ENCODE measurements around the gene PTPRM.

The PTPRM gene

GRCh38 chr18:7979714-7980113, 412.6 kb downstream of the PTPRM start:
- DNase-seq (ENCODE audit: low read depth) = no peak
- TF ChIP-seq MYC (IDR thresholded peaks at IDR 0.05; ENCODE audit: low read depth, low read length) (no peak), POLR2A (IDR thresholded peaks at IDR 0.05; ENCODE audit: extremely low read depth, insufficient read length) (no peak), CTCF (IDR thresholded peaks at IDR 0.05; ENCODE audit: low read depth, low read length) (no peak), MAX (IDR thresholded peaks at IDR 0.05; ENCODE audit: low read depth, low read length) (no peak)
- no peak overlapping the region for H3K4me3 ChIP-seq (ENCODE audit: low read depth, low read length)

GRCh38 chr18:7980136-7980535, 413.0 kb downstream of the PTPRM start:
- no peak overlapping the region for H3K4me3 ChIP-seq (ENCODE audit: low read depth, low read length)
- TF ChIP-seq MAX (IDR thresholded peaks at IDR 0.05; ENCODE audit: low read depth, low read length) (no peak), CTCF (IDR thresholded peaks at IDR 0.05; ENCODE audit: low read depth, low read length) (peak; percentile 34)
- peak; percentile 38 for DNase-seq (ENCODE audit: low read depth)

GRCh38 chr18:7980656-7981055, 413.5 kb downstream of the PTPRM start:
- TF ChIP-seq MAX (IDR thresholded peaks at IDR 0.05; ENCODE audit: low read depth, low read length) (no peak), CTCF (IDR thresholded peaks at IDR 0.05; ENCODE audit: low read depth, low read length) (no peak), MYC (IDR thresholded peaks at IDR 0.05; ENCODE audit: low read depth, low read length) (no peak), POLR2A (IDR thresholded peaks at IDR 0.05; ENCODE audit: extremely low read depth, insufficient read length) (no peak)
- no peak for DNase-seq (ENCODE audit: low read depth)
- H3K4me3 ChIP-seq (ENCODE audit: low read depth, low read length) = no peak overlapping the region

GRCh38 chr18:7982216-7982615, 415.1 kb downstream of the PTPRM start:
- H3K4me3 ChIP-seq (ENCODE audit: low read depth, low read length) = no peak overlapping the region
- TF ChIP-seq CTCF (IDR thresholded peaks at IDR 0.05; ENCODE audit: low read depth, low read length) (no peak), MAX (IDR thresholded peaks at IDR 0.05; ENCODE audit: low read depth, low read length) (no peak), POLR2A (IDR thresholded peaks at IDR 0.05; ENCODE audit: extremely low read depth, insufficient read length) (no peak), MYC (IDR thresholded peaks at IDR 0.05; ENCODE audit: low read depth, low read length) (no peak)
- no peak for DNase-seq (ENCODE audit: low read depth)

GRCh38 chr18:7987284-7987976, 420.3 kb downstream of the PTPRM start:
- no peak for DNase-seq (ENCODE audit: low read depth)

More at GRCh38 chr18:7987284-7987976, 420.3 kb downstream of the PTPRM start:
- H3K4me3 ChIP-seq (ENCODE audit: low read depth, low read length) = no peak overlapping the region
- TF ChIP-seq MYC (IDR thresholded peaks at IDR 0.05; ENCODE audit: low read depth, low read length) (no peak), POLR2A (IDR thresholded peaks at IDR 0.05; ENCODE audit: extremely low read depth, insufficient read length) (no peak), MAX (IDR thresholded peaks at IDR 0.05; ENCODE audit: low read depth, low read length) (no peak), CTCF (IDR thresholded peaks at IDR 0.05; ENCODE audit: low read depth, low read length) (no peak)
